ENCODE data around the gene DOK5. TPM values are rescaled to one million over a fixed set of nuclear protein-coding genes. Genes with fewer than 3 reads are reported as not detected.

Gene DOK5
- total RNA-seq, 1 donor from 2014 or later, result 0.74 TPM

DNA sequence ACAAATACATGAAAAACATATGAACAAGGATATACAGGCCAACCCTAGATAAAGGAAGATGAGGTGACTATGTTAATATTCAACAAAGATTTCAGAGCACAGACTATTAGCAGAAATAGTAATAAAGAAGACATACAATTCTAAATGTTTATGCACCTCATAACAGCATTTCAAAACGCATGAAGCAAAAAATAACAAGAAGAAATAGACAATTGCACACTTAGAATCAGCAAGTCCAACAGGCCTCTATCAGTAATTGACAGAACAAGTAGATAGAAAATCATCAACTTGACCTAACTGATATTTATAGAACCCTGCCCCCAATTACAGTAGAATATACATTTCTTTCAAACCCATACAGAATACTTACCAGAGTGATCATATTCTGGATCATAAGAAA lies 11.4 kb upstream of the DOK5 start:
- Histone ChIP-seq H3K27me3 (ENCODE audit: low read depth) (no peaks in the 10 kb centered on the region), H3K36me3 (no peaks in the 10 kb centered on the region), H3K4me1 (no peaks in the 10 kb centered on the region), H3K27ac (no peak overlapping the region), H3K9me3 (no peaks in the 10 kb centered on the region), H3K4me3 (no peak overlapping the region)
- TF ChIP-seq, protein P1, sequence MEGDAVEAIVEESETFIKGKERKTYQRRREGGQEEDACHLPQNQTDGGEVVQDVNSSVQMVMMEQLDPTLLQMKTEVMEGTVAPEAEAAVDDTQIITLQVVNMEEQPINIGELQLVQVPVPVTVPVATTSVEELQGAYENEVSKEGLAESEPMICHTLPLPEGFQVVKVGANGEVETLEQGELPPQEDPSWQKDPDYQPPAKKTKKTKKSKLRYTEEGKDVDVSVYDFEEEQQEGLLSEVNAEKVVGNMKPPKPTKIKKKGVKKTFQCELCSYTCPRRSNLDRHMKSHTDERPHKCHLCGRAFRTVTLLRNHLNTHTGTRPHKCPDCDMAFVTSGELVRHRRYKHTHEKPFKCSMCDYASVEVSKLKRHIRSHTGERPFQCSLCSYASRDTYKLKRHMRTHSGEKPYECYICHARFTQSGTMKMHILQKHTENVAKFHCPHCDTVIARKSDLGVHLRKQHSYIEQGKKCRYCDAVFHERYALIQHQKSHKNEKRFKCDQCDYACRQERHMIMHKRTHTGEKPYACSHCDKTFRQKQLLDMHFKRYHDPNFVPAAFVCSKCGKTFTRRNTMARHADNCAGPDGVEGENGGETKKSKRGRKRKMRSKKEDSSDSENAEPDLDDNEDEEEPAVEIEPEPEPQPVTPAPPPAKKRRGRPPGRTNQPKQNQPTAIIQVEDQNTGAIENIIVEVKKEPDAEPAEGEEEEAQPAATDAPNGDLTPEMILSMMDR (IDR thresholded peaks at IDR 0.05), result no peak
- intact Hi-C loops (cut with DNase I), result no loop called here
- DNase-seq (no peak), ATAC-seq (no peak)

DNA sequence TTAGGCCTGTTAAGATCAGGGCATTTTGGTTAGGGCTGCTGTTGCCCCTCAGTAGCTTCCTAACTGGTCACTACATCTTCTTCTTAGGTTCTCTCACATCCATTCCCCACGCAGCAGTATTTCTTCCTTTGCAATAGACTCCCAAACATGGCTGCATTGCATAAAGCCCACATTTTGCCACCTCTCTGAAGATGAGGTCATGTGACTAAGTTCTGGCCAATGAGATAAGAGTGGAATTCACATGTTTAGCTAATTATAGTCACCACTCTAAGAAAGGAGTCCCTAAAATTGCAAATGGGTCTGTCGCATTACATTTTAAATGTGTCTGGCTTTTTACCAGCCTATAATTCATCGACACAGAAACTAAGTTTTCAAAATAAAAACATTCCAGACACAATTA lies 9.3 kb upstream of the DOK5 start:
- Histone ChIP-seq H3K36me3 (no peaks in the 10 kb centered on the region), H3K9me3 (no peaks in the 10 kb centered on the region), H3K4me1 (no peaks in the 10 kb centered on the region), H3K27ac (no peak overlapping the region), H3K4me3 (no peak overlapping the region), H3K27me3 (ENCODE audit: low read depth) (no peaks in the 10 kb centered on the region)
- no peak for DNase-seq
- intact Hi-C loops (cut with DNase I), result no loop called here
- ATAC-seq, result no peak
- TF ChIP-seq, protein P1 (IDR thresholded peaks at IDR 0.05), result no peak

DNA sequence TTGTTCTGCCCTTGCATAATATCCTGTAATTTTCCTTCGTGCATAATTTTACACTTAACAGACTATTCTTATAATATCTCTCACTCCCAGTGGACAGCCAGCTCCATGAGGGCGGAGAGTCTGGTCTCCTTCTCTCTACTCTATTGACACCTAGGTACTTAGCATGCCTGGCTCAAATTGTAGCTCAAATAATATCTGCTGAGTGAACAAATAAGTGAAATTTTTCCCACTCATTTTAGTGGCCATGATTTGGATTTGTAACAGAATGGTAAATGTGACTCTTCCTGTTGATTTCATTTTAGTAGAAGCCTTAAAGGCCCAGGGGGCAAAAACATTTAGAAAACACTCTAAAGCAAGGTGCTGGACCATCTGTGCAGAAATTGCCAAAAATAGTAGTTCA lies 7.8 kb upstream of the DOK5 start:
- H3K27me3 ChIP-seq (ENCODE audit: low read depth), result no peaks in the 10 kb centered on the region
- H3K4me3 ChIP-seq, result no peak overlapping the region
- TF ChIP-seq, protein P1 (IDR thresholded peaks at IDR 0.05), result no peak
- intact Hi-C loops (cut with DNase I), result no loop called here
- no peak for ATAC-seq
- no peaks in the 10 kb centered on the region for H3K36me3 ChIP-seq
- H3K27ac ChIP-seq, result no peak overlapping the region
- no peaks in the 10 kb centered on the region for H3K9me3 ChIP-seq
- H3K4me1 ChIP-seq, result no peaks in the 10 kb centered on the region
- no peak for DNase-seq

DNA sequence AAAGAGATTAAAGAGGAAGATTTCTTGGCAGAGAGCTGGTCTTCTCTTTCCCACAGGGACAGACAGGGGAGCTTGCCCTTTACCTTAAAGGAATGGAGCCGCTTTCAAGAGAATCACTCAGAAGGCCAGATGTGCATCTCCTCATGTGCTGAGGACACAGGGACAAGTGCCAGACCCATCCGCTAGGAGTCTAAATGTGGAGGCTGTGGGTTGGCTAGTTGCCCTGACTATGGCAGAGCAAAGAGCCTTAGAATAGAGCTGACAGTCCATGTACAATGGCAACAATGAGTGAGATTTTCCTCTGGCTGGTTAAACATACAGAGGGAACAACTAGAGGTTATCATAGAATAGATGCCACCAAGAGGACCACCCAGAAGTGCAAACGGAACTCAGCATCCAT lies 7.3 kb upstream of the DOK5 start:
- H3K9me3 ChIP-seq, result no peaks in the 10 kb centered on the region
- DNase-seq, result no peak
- no peak overlapping the region for H3K4me3 ChIP-seq
- intact Hi-C loops (cut with DNase I), result no loop called here
- H3K27ac ChIP-seq, result no peak overlapping the region
- TF ChIP-seq, protein P1 (IDR thresholded peaks at IDR 0.05), result no peak
- H3K27me3 ChIP-seq (ENCODE audit: low read depth), result no peaks in the 10 kb centered on the region
- no peak for ATAC-seq
- H3K4me1 ChIP-seq, result no peaks in the 10 kb centered on the region
- H3K36me3 ChIP-seq, result no peaks in the 10 kb centered on the region

DNA sequence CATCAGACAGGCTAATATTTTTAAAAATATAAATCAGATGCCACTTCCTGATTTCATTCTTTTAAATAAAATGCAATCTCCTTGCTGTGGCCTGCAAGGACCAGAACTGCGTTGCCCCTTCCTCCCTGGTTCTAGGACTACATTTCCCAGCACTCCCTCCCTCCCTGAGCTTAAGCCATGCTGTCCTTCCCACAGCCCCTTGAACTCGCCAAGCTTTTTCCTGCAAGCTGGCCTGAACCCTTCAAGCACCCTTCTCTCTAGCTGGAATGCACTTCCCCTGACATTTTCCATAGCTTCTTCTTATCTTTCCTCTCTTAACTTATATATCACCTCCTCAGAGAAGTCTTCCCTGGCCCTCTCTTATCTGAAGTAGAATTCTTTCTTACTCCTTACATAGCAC lies 6.1 kb upstream of the DOK5 start:
- Histone ChIP-seq H3K9me3 (no peaks in the 10 kb centered on the region), H3K27ac (no peak overlapping the region), H3K4me3 (no peak overlapping the region), H3K36me3 (no peaks in the 10 kb centered on the region), H3K27me3 (ENCODE audit: low read depth) (peaks cover 5% of the 10 kb centered on the region), H3K4me1 (no peaks in the 10 kb centered on the region)
- TF ChIP-seq, protein P1 (IDR thresholded peaks at IDR 0.05), result no peak
- ATAC-seq (no peak), DNase-seq (no peak)
- intact Hi-C loops (cut with DNase I), result no loop called here

DNA sequence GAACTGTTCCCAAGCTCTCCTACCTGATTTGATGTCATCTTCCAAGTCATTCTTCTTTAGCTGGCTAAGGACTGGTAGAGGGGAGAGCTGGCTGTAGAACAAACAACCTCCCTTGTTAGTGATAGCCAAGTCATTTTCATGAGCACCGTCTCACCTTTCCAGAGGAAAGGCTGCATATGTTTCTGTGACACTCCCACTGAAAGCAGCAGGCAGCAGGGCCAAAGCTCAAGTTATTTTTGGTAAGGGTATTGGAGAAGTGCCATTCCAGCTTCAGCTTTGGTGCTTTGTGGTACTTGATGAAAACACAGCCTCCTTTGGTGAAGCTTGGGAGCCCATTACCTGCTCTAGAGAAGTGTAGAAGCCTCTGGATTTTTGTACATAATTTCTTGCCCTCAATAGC lies 5.4 kb upstream of the DOK5 start:
- H3K4me1 ChIP-seq, result no peaks in the 10 kb centered on the region
- TF ChIP-seq, protein P1 (IDR thresholded peaks at IDR 0.05), result no peak

More for the DNA sequence above, 5.4 kb upstream of the DOK5 start:
- Histone ChIP-seq H3K27me3 (ENCODE audit: low read depth) (peaks cover 5% of the 10 kb centered on the region), H3K9me3 (no peaks in the 10 kb centered on the region), H3K4me3 (no peak overlapping the region), H3K27ac (no peak overlapping the region), H3K36me3 (no peaks in the 10 kb centered on the region)
- intact Hi-C loops (cut with DNase I), result no loop called here
- no peak for DNase-seq
- no peak for ATAC-seq

All from lower lobe of right lung (tissue), 2 donors.